PC-3 (cell line): ENCODE results near the gene OPRL1.

ENCODE experiments used
- CTCF ChIP-seq: fragments of 300-600 bp; sonication (generic); conservative IDR thresholded peaks from 2 replicates; pipeline ENCODE4 v1.5.1; 2017; ENCODE audit warnings: antibody characterized with exemption, low read depth, mild to moderate bottlenecking, low read length
- EZH2phosphoT487 ChIP-seq: fragments of 300-600 bp; sonication (generic); IDR thresholded peaks from 2 replicates; pipeline ENCODE4 v1.6.1; 2018; ENCODE audit warnings: mild to moderate bottlenecking, antibody characterized with exemption, low read length, borderline replicate concordance

- TF ChIP-seq CTCF (no peak), EZH2phosphoT487 (no peak)
These were observed 1.7 kb downstream of the OPRL1 start for GRCh38 chr20:64081624-64081964.
